ENCODE results near the gene PAFAH1B2. TPM values are rescaled to one million over a fixed set of nuclear protein-coding genes. Genes with fewer than 3 reads are reported as not detected.

PAFAH1B2 gene
- total RNA-seq, 4 donors from 2014 or later, result 25.8 to 52.3 (median 35.2) TPM

DNA sequence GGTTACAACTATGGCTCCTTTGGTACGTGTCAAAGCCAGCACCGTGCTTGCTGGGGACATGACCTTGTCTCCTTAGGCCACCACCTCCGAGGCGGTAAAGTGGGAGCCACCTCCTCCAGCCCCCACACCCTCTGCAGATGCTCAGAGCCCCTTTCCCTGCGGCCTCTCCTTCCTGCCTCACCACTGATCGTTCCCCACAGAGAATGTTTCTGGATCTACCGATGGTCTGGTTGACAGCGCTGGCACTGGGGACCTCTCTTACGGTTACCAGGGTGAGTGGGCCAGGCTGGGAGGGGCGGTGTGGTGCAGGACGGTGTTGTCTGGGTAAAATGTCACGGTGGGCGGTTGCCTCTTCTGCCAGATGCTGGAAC lies 43.3 kb downstream of the PAFAH1B2 start:
- intact Hi-C loops (cut with DNase I; ENCODE audit: low total_unique reads), result no loop called here
- H3K27me3 ChIP-seq, result no peaks in the 10 kb centered on the region
- peaks cover 0 to 81% of the 10 kb centered on the region in 2 donors for H3K36me3 ChIP-seq
- DNase-seq, result peak in 1 of 2 donors; percentile 10
- no peaks in the 10 kb centered on the region for H3K9me3 ChIP-seq
- in situ Hi-C loops (cut with MboI; ENCODE audit: low sequenced_read_pairs in 4 of 4), result no loop called here
- no peak overlapping the region for H3K4me3 ChIP-seq
- no peak overlapping the region for H3K27ac ChIP-seq
- no peak for ATAC-seq
- TF ChIP-seq POLR2A (IDR thresholded peaks at IDR 0.05), result no peak
- TF ChIP-seq, protein P1, sequence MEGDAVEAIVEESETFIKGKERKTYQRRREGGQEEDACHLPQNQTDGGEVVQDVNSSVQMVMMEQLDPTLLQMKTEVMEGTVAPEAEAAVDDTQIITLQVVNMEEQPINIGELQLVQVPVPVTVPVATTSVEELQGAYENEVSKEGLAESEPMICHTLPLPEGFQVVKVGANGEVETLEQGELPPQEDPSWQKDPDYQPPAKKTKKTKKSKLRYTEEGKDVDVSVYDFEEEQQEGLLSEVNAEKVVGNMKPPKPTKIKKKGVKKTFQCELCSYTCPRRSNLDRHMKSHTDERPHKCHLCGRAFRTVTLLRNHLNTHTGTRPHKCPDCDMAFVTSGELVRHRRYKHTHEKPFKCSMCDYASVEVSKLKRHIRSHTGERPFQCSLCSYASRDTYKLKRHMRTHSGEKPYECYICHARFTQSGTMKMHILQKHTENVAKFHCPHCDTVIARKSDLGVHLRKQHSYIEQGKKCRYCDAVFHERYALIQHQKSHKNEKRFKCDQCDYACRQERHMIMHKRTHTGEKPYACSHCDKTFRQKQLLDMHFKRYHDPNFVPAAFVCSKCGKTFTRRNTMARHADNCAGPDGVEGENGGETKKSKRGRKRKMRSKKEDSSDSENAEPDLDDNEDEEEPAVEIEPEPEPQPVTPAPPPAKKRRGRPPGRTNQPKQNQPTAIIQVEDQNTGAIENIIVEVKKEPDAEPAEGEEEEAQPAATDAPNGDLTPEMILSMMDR (IDR thresholded peaks at IDR 0.05 in 4 of 5, conservative IDR thresholded peaks at IDR 0.05 in 1 of 5), result no peak
- H3K4me1 ChIP-seq, result no peaks in the 10 kb centered on the region

DNA sequence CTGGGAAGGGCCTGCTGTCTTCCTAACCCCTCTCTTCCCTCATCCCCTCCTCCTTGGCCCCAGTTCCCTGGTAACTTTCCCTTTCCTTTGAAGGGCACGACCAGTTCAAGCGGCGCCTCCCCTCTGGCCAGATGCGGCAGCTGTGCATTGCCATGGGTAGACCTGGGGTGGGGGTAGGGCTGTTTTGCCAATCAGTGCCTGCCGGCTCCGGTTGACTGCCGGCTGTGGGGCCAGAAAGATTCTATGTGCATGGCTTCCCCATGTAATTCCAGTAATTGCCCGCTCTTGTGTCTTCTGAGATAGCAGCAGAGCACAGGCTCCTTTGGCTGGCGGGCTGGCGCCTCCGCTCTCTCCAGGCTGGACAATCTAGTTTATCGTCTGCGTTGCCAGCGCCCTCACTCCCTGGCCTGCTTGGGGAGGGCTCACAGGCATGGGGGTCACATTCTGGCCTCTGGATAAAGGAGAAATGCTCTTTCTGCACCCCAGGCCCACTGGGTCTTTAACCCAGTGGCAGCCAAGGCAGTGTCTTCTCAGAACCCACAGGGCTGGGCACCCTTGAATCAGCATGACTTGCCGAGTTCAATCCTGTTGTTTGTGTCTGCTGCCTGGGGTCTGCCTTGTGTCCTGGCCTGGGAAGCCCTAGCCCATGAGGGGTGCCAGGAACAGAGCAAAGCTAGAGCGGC lies 43.9 kb downstream of the PAFAH1B2 start:
- H3K27me3 ChIP-seq, result no peaks in the 10 kb centered on the region
- peaks cover 0 to 83% of the 10 kb centered on the region in 2 donors for H3K36me3 ChIP-seq
- TF ChIP-seq POLR2A (IDR thresholded peaks at IDR 0.05), result no peak
- TF ChIP-seq, protein P1 (IDR thresholded peaks at IDR 0.05 in 4 of 5, conservative IDR thresholded peaks at IDR 0.05 in 1 of 5), result no peak
- ATAC-seq, result no peak
- intact Hi-C loops (cut with DNase I; ENCODE audit: low total_unique reads), result no loop called here
- H3K4me1 ChIP-seq, result no peaks in the 10 kb centered on the region
- in situ Hi-C loops (cut with MboI; ENCODE audit: low sequenced_read_pairs in 4 of 4), result no loop called here
- H3K9me3 ChIP-seq, result no peaks in the 10 kb centered on the region
- H3K27ac ChIP-seq, result no peak overlapping the region
- DNase-seq, result peak in 1 of 2 donors; percentile 9
- H3K4me3 ChIP-seq, result no peak overlapping the region

DNA sequence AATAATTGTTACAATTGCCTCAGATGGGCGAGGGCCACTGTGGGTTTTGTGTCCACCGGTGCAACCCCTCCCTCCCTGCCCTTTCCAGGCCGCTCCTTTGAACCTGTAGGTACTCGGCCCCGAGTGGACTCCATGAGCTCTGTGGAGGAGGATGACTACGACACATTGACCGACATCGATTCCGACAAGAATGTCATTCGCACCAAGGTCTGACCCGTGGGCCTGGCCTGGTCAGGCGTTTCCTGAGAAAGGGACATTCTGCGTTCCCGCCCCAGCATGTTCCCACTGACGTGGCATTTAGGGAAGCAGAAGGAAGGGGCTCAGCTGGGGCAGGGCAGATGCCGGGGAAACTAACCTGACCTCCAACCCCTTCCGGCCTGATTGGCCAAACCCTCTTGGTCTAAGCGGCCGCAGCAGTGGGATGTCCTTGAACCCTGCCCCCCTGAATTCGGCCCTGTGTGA lies 44.6 kb downstream of the PAFAH1B2 start:
- intact Hi-C loops (cut with DNase I; ENCODE audit: low total_unique reads) (no loop called here), in situ Hi-C loops (cut with MboI; ENCODE audit: low sequenced_read_pairs in 4 of 4) (no loop called here)
- Histone ChIP-seq H3K4me3 (no peak overlapping the region), H3K27ac (no peak overlapping the region), H3K4me1 (peaks cover 2% of the 10 kb centered on the region in 2 donors), H3K36me3 (peaks cover 0 to 88% of the 10 kb centered on the region in 2 donors), H3K9me3 (no peaks in the 10 kb centered on the region), H3K27me3 (no peaks in the 10 kb centered on the region)
- ATAC-seq (no peak), DNase-seq (peak in 1 of 2 donors; percentile 34)
- no peak for TF ChIP-seq POLR2A (IDR thresholded peaks at IDR 0.05)
- TF ChIP-seq, protein P1 (IDR thresholded peaks at IDR 0.05 in 4 of 5, conservative IDR thresholded peaks at IDR 0.05 in 1 of 5), result no peak

DNA sequence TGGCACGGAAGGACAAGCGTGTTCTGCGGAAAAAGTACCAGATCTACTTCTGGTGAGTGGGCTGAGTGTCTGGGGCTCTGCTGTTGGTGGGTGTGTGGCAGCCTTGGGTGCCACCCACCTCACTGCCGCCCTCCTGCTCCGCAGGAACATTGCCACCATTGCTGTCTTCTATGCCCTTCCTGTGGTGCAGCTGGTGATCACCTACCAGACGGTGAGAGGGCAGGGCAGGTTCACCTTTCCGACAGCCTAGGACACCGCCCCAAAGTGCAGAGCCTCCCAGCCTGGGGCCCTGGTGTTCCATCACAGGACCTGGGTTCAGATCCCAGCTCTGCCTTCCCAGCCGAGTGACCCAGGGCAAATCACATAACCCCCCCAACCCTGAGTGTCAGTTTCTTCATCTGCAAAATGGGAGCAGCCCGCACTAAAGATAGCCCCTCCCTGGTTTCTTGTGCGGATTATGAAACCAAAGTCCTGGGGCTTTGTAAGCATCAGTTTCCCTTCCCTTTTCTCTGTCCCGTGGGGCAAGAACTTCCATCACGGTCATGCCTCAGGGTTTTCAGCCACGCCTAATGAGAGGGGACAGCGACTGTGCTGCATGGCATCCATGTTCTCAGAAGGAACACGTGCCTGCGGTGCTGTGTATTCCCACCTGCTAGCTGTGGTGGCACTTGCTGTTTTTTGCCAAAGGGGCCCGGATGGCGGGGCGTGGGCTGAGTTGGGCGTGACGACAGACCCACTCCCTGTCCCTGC lies 45.3 kb downstream of the PAFAH1B2 start:
- H3K36me3 ChIP-seq, result peaks cover 0 to 81% of the 10 kb centered on the region in 2 donors
- no peaks in the 10 kb centered on the region for H3K9me3 ChIP-seq
- peaks cover 7 to 9% of the 10 kb centered on the region in 2 donors for H3K4me1 ChIP-seq
- no peaks in the 10 kb centered on the region for H3K27me3 ChIP-seq
- no peak overlapping the region for H3K27ac ChIP-seq
- in situ Hi-C loops (cut with MboI; ENCODE audit: low sequenced_read_pairs in 4 of 4) (no loop called here), intact Hi-C loops (cut with DNase I; ENCODE audit: low total_unique reads) (no loop called here)
- TF ChIP-seq, protein P1 (IDR thresholded peaks at IDR 0.05 in 4 of 5, conservative IDR thresholded peaks at IDR 0.05 in 1 of 5), result no peak
- peak in 1 of 2 donors; percentile 29 for DNase-seq
- ATAC-seq, result peak; percentile 27 to 40
- no peak overlapping the region for H3K4me3 ChIP-seq
